SK-N-SH (cell line): ENCODE results near the gene MRPL49. TPM values are rescaled to one million over a fixed set of nuclear protein-coding genes. Genes with fewer than 3 reads are reported as not detected.

Experiments used
- CTCF ChIA-PET: fragments of 300-600, 350-600 bp; formaldehyde crosslinking; extraction: SDS; loops from one replicate; lab custom pipeline; 2021; lab: Yijun Ruan, JAX
- POLR2A ChIA-PET: fragments of 350-600 bp; sonication (Branson Sonifier 250); formaldehyde crosslinking; extraction: SDS; loops from one replicate; lab custom pipeline; 2020; ENCODE audit warnings: antibody characterized with exemption, inconsistent platforms; lab: Yijun Ruan, JAX
- DNase-seq: peaks from one replicate; pipeline ENCODE4 v3.0.0; 2012
- H2AFZ ChIP-seq: fragments of 200-600 bp; sonication (generic); 2 replicates; pipeline ENCODE4 v1.8.1; 2016; ENCODE audit warnings: antibody characterized with exemption, mild to moderate bottlenecking, low read depth
- H3F3A ChIP-seq: fragments of 200-600 bp; sonication (generic); replicated peaks from 2 replicates; pipeline ENCODE3; 2016; ENCODE audit warnings: antibody characterized with exemption, mild to moderate bottlenecking; ENCODE audit not compliant: insufficient read depth
- H3K27ac ChIP-seq, 2 experiments: fragments of 200-500 bp in 1 of 2; fragments of 200-600 bp in 1 of 2; sonication (Bioruptor generic) in 1 of 2; sonication (generic), shearing (Covaris generic) in 1 of 2; 2 replicates each; pipeline versions ENCODE4 v1.5.1 to v1.6.1; 2014 to 2016; ENCODE audit warnings: low read depth in 2 of 2, inconsistent platforms in 1 of 2, low read length in 1 of 2, mild to moderate bottlenecking in 1 of 2, mixed read lengths in 1 of 2
- H3K27me3 ChIP-seq: fragments of 200-600 bp; sonication (generic), shearing (Covaris generic); 2 replicates; pipeline ENCODE4 v1.6.1; 2016; ENCODE audit warnings: mixed run types; ENCODE audit not compliant: insufficient read depth
- H3K36me3 ChIP-seq, 2 experiments: fragments of 200-500 bp in 1 of 2; fragments of 200-600 bp in 1 of 2; sonication (Bioruptor generic) in 1 of 2; sonication (generic) in 1 of 2; replicated peaks in 1 of 2; 2 replicates each; pipeline versions ENCODE3 to v1.5.1; 2014 to 2016; ENCODE audit warnings: low read length in 1 of 2, mild to moderate bottlenecking in 1 of 2; ENCODE audit not compliant: insufficient read depth in 2 of 2, control insufficient read depth in 1 of 2
- H3K4me1 ChIP-seq, 2 experiments: fragments of 200-500 bp in 1 of 2; fragments of 200-600 bp in 1 of 2; sonication (Bioruptor generic) in 1 of 2; sonication (generic), shearing (Covaris generic) in 1 of 2; 2 replicates each; pipeline versions ENCODE4 v1.5.1 to v1.6.1; 2014 to 2016; ENCODE audit warnings: low read depth in 1 of 2, low read length in 1 of 2, mixed run types in 1 of 2; ENCODE audit not compliant: insufficient read depth in 2 of 2, control insufficient read depth in 1 of 2
- H3K4me2 ChIP-seq: fragments of 200-600 bp; sonication (generic), shearing (Covaris generic); 2 replicates; pipeline ENCODE4 v1.6.1; 2017; ENCODE audit warnings: mixed run types
- H3K4me3 ChIP-seq, 2 experiments: fragments of 200-500 bp in 1 of 2; fragments of 200-600 bp in 1 of 2; sonication (Bioruptor generic) in 1 of 2; sonication (generic), shearing (Covaris generic) in 1 of 2; 2 replicates each; pipeline versions ENCODE4 v1.5.1 to v1.8.1; 2014 to 2016; ENCODE audit warnings: low read depth in 2 of 2, inconsistent platforms in 1 of 2, low read length in 1 of 2, mild to moderate bottlenecking in 1 of 2, mixed read lengths in 1 of 2, moderate library complexity in 1 of 2
- H3K79me2 ChIP-seq: fragments of 200-600 bp; sonication (generic); 2 replicates; pipeline ENCODE4 v1.8.1; 2017; ENCODE audit warnings: mild to moderate bottlenecking; ENCODE audit not compliant: insufficient read depth
- H3K9ac ChIP-seq: fragments of 200-600 bp; sonication (generic); 2 replicates; pipeline ENCODE4 v1.6.1; 2017; ENCODE audit warnings: mixed run types
- H3K9me2 ChIP-seq: fragments of 200-600 bp; sonication (generic); 2 replicates; pipeline ENCODE4 v1.6.1; 2017; ENCODE audit warnings: mixed run types
- H3K9me3 ChIP-seq: fragments of 200-600 bp; sonication (generic); 2 replicates; pipeline ENCODE4 v1.6.1; 2017; ENCODE audit warnings: mixed run types, mild to moderate bottlenecking, moderate library complexity
- H4K20me1 ChIP-seq: fragments of 200-600 bp; sonication (generic); 2 replicates; pipeline ENCODE4 v1.6.1; 2017; ENCODE audit warnings: mild to moderate bottlenecking, mixed run types; ENCODE audit not compliant: insufficient read depth
- CTCF ChIP-seq: fragments of 200-600 bp; sonication (generic); IDR thresholded peaks from 2 replicates; pipeline ENCODE4 v1.6.1; 2017; ENCODE audit warnings: antibody characterized with exemption, mild to moderate bottlenecking, moderate library complexity
- IRF3 ChIP-seq: fragments of 150-350 bp; IDR thresholded peaks from 2 replicates; pipeline ENCODE4 v1.6.1; 2016; ENCODE audit warnings: mild to moderate bottlenecking, low read depth, low read length
- MEF2A ChIP-seq: IDR thresholded peaks from 2 replicates; pipeline ENCODE4 v1.4.0; 2012; ENCODE audit warnings: low read depth, borderline replicate concordance
- POLR2AphosphoS5 ChIP-seq: IDR thresholded peaks from 2 replicates; pipeline ENCODE4 v1.6.1; 2012; ENCODE audit warnings: low read depth, low read length
- SIN3A ChIP-seq: IDR thresholded peaks from 2 replicates; pipeline ENCODE4 v1.6.1; 2012; ENCODE audit warnings: low read depth, mild to moderate bottlenecking, low read length, moderate library complexity, borderline replicate concordance
- USF2 ChIP-seq: fragments of 150-350 bp; IDR thresholded peaks from 2 replicates; pipeline ENCODE4 v1.6.1; 2017; ENCODE audit warnings: antibody characterized with exemption, low read length, low read depth, borderline replicate concordance
- WGBS: methylation state at CpG from one replicate; pipeline ENCODE4 v1.1.6; 2017; ENCODE audit warnings: low lambda C conversion rate; 5-methylcytosine and 5-hydroxymethylcytosine counted together
- polyA plus RNA-seq, 3 experiments: library from polyadenylated mRNA; depleted of rRNA; stranded (reverse); fragments of >200 nt; gene quantifications; 2 replicates each; pipeline ENCODE4 v1.2.3, GENCODE V29; 2012

MRPL49 gene
- polyA plus RNA-seq, 1 of the 3 experiments (the other 2 are of a cell fraction), result 56.7 TPM

GRCh38 chr11:65096926-65097325 is 25.2 kb upstream of the MRPL49 start:
- H2AFZ ChIP-seq, result no peak overlapping the region

GRCh38 chr11:65100674-65101350 is 21.3 kb upstream of the MRPL49 start:
- H3K27me3 ChIP-seq, result no peaks in the 10 kb centered on the region
- peaks cover 0 to 8% of the 10 kb centered on the region in 2 experiments for H3K36me3 ChIP-seq
- H3K9me2 ChIP-seq, result no peaks in the 10 kb centered on the region
- no peak overlapping the region for H2AFZ ChIP-seq
- POLR2A ChIA-PET, result interaction anchor here (3.4 kb wide), 1 partner anchor 10 kb away, joined by 27 read pairs; the partner anchor contains the start of gene TM7SF2
- CTCF ChIA-PET, result interaction anchor here (1.1 to 12.6 kb wide), 2 partner anchors 8 to 11 kb away, joined by 5 to 150 read pairs; partner anchors contain the start of gene TM7SF2
- no peak overlapping the region for H3K4me3 ChIP-seq
- no peak for TF ChIP-seq IRF3
- peak; percentile 35; the same call in 1 of the 2 replicates for TF ChIP-seq CTCF
- peaks cover 0 to 7% of the 10 kb centered on the region in 2 experiments; a peak in 1 of 4 replicates for H3K4me1 ChIP-seq
- H3K27ac ChIP-seq, result no peak overlapping the region
- H4K20me1 ChIP-seq, result peaks cover 9% of the 10 kb centered on the region
- 92% methylated on average over 6 of the region's 6 CpGs for WGBS
- no peak for DNase-seq
- H3K9me3 ChIP-seq, result no peaks in the 10 kb centered on the region
- H3K4me2 ChIP-seq, result no peak overlapping the region
- peaks cover 73% of the 10 kb centered on the region for H3K79me2 ChIP-seq
- no peaks in the 10 kb centered on the region for H3F3A ChIP-seq
- H3K9ac ChIP-seq, result no peak overlapping the region

More at GRCh38 chr11:65096926-65097325, 25.2 kb upstream of the MRPL49 start:
- 15% methylated on average over 6 of the region's 8 CpGs for WGBS
- no peaks in the 10 kb centered on the region for H4K20me1 ChIP-seq
- peaks cover 0 to 4% of the 10 kb centered on the region in 2 experiments for H3K36me3 ChIP-seq
- no peaks in the 10 kb centered on the region for H3K9me3 ChIP-seq
- H3K79me2 ChIP-seq, result peaks cover 45% of the 10 kb centered on the region
- H3K27ac ChIP-seq, result no peak overlapping the region
- H3K27me3 ChIP-seq, result no peaks in the 10 kb centered on the region
- ChIA-PET POLR2A (interaction anchor here (0.6 to 1.6 kb wide), 5 partner anchors 14 to 79 kb away, joined by 3 to 10 read pairs (median 4); partner anchors contain the start of gene ZNHIT2), CTCF (interaction anchor here (1.4 to 12.6 kb wide), 4 partner anchors 15 to 84 kb away, joined by 4 to 150 read pairs (median 10); partner anchors contain the start of genes TM7SF2 and ZNHIT2)
- peak overlapping the region; percentile 88 for H3K4me2 ChIP-seq
- peak overlapping the region; percentile 57 to 77 for H3K4me3 ChIP-seq
- peak overlapping the region; percentile 86; the same call in 1 of the 2 replicates for H3K9ac ChIP-seq
- DNase-seq, result no peak
- H3F3A ChIP-seq, result peaks cover 19% of the 10 kb centered on the region
- peaks cover 0 to 10% of the 10 kb centered on the region in 2 experiments; a peak in 1 of 4 replicates for H3K4me1 ChIP-seq
- H3K9me2 ChIP-seq, result no peaks in the 10 kb centered on the region
- no peak for TF ChIP-seq IRF3
- TF ChIP-seq MEF2A, result no peak
- no peak for TF ChIP-seq POLR2AphosphoS5
- TF ChIP-seq USF2, result no peak
- no peak for TF ChIP-seq SIN3A
